Activated CD4-positive, CD25-positive, alpha-beta regulatory T cell (primary cell): ENCODE data around the gene PTCHD1.

ENCODE experiments used
- DNase-seq, 4 experiments: peaks; one replicate each; lab custom pipeline; 2025; lab: John Stamatoyannopoulos, UW

The PTCHD1 gene

DNA sequence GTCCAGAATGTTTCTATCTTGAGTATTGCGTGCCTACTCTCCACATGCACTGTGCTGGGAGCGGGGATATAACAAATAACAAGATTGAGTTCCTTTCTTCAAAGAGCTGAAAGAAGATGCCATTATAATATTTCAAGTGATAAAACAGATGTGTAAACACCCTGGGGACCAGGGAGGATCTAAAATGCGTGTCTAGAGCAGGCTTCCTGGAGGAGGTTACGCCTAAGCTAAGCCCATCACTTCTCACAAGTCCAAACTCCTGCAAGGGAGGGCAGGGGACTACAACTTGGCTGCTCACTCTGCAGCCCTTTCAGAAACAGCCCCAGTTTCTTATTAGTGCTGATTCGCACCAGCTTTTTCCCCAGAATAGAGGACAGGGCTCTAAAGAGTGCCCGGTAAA is 21.5 kb downstream of the PTCHD1 start:
- DNase-seq, result no peak

DNA sequence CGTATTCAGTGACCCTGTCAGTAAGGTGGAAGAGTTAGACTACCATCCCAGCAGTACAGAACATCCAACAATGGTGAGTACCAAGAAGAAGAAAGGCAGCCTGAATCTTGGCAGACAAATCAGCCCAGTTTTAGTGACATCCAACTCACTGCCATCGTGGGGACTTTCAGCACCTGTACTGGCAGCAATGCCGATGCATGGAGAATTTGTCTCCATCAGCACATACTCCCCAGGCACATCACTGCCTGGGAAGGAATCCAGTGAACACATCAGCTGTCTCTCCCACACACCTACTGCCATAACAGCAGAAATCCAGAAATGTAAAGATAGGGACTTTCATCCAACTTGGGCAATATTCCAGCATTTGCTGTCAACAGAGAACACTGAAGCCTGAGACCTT is 29.8 kb downstream of the PTCHD1 start:
- no peak for DNase-seq

DNA sequence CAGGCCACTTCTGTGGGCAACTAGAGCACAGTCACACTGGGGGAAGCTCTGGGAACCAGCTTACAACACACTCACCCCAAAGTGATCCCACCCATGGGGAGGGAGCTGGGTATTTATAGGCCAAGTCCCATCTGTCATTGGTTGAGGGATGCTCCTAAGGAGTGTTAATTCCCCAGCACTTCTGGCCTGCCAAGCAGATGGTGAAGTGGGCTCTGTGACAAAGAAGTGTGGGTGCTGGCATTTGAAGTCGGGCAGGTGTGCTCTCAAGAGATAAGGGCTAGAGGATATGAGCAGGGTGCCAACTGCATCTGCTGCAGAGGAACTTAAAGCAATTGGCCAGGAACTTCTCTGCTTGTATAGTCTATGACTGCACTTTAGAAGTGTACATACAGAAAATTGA is 30.9 kb downstream of the PTCHD1 start:
- DNase-seq, result no peak

DNA sequence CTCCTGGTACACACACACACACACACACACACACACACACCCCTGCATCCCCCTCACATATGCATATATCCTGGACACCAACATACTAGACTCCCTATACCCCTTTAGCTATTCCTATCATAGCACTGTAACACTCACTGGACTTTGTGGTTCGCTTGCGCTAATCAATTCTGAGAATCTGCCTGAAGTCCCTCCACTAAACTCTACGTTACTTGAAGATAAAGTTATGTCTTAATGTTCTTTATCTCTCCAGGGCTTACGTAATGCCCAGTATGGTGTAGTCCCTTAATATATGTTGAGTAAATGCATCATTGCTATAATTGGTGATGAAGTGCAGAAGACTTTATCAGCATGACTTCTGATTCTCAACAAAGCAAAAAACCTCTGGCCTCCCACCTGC is 32.3 kb downstream of the PTCHD1 start:
- DNase-seq, result no peak

DNA sequence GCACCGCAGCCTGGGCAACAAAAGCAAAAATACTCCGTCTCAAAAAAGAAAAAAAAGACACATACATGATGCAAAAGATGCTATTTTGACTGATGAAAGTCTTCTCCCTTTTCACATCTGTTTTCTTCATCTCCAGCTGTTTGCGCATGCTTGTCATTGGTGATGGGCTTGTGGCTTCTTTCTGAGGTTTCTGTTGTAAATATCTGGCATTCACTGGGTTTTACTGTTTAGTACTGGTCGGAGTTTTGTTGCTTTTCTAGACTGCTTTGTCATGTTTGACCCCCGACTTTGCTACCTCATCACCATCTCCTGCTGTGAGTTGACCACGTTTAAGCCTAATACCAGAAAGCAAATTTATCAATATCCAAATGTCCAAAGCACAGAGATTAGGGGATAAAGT is 34.4 kb downstream of the PTCHD1 start:
- DNase-seq, result no peak

DNA sequence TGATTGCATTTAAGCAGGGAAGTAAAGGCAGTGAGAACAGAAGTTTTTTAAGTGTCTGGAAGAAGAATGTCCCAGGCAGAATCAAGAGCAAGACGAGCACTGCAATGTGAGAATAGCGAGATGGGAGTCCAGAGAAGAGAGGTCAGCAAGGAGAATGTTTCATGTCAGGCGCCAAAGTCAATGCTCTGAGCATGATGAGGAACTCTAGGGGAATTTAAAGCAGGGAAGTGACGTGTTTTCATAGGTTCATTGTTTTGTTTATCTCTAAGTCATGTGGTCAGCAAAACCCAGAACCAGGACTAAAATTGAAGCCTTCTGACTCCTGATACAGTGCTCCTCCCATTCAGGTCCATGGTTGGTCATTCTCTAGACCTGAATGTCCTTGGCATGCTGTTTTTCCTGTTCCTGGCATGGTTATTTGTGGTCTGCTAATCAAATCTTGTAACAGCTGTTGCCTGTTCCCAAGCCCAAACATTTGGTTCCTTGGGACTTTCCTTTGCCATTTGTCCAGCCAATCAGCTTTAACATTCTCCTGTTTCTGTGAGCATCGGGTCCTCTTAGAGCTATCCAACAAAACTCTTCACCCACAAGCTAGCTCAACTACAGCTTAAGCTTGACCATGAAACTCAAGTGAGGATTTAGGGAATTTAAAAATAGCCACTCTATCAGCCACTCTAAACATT is 37.7 kb downstream of the PTCHD1 start:
- DNase-seq, result no peak

DNA sequence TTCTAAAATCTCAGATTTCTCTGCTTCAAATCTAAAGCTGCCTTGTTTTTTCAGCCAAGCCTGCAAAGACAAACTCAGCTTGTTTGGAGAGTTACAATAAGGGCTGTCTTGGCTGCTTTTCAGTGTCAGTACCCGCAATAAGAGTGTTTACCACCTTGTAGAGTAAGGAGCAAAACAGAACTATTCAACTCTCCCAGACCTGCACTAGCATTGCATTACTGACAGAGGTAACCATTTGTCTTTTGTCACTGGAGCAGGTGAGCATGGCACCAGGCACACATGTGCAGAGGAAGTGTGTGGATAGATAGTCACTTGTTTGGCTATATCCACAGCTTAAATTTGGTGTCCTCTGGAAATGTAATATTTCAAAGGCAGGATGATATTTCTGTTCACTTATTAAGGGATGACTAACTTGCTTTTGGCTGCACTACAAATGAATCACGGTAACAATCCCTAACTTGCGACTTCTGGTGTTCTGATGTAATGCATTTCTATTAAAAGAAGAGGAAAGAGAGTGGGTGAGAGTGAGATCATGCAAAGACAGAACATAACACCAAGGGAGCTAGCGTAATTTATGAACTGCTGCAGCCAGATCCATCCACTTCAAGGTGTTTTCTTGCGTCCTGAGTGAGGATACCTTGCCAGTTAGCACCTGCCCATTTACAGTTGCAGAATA is 38.6 kb downstream of the PTCHD1 start:
- DNase-seq, result no peak

DNA sequence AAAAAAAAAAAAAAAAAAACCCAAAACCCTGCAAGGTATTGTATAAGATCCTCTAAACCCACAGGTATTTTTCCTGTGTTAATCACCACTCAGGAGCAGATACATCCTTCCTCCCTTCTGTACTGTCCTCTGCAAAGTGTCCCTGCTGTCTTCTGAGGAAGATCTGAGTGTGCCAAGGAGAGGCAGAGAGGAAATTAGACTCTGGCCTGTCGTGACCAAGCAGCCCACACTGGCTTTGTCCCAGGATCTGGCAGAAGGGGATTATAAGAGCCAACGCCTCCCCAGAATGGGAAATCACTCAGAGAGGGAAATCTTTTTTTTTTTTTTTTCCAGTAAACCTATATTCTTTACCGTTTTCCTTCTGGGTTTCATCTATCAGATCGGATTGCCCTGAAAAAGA is 39.6 kb downstream of the PTCHD1 start:
- no peak for DNase-seq

DNA sequence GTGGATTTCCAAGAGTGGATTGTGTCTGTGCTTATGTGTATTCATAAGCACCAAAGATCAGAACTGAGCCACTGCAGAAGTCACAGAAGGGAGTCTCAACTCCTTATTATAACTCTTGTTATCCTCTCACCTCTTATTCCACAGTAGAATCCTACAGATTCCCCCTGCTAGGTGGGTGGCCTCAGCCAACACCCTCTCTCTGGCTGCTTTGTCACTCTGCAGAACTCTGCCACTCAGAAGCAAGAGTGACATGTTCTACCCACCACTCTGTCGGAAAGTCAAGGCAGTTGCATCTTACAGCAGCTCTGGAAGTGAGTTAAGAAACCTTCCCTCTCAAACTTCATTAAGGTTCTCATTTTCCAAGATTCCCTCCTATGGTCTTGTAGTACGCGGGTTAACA is 41.9 kb downstream of the PTCHD1 start:
- DNase-seq, result no peak

DNA sequence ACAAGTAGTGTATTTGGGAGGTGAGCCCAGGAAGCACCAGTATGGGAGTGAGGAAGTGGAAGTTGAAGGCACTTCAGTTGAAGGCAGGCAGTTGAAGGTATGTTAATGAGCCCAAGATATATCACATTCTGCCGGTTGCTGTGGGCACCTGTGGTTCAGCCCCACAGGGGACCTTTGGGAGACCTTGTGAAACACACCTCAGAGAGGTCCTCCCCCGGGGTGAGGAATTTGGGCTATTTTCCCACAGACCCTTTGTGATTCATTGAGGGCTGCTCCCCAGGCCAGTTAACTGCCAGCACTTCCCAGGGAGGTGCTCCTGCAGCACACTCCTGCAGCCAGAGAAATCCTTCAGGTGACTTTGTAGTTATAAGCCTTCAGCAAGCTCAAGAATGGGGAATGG is 45.9 kb downstream of the PTCHD1 start:
- no peak for DNase-seq

DNA sequence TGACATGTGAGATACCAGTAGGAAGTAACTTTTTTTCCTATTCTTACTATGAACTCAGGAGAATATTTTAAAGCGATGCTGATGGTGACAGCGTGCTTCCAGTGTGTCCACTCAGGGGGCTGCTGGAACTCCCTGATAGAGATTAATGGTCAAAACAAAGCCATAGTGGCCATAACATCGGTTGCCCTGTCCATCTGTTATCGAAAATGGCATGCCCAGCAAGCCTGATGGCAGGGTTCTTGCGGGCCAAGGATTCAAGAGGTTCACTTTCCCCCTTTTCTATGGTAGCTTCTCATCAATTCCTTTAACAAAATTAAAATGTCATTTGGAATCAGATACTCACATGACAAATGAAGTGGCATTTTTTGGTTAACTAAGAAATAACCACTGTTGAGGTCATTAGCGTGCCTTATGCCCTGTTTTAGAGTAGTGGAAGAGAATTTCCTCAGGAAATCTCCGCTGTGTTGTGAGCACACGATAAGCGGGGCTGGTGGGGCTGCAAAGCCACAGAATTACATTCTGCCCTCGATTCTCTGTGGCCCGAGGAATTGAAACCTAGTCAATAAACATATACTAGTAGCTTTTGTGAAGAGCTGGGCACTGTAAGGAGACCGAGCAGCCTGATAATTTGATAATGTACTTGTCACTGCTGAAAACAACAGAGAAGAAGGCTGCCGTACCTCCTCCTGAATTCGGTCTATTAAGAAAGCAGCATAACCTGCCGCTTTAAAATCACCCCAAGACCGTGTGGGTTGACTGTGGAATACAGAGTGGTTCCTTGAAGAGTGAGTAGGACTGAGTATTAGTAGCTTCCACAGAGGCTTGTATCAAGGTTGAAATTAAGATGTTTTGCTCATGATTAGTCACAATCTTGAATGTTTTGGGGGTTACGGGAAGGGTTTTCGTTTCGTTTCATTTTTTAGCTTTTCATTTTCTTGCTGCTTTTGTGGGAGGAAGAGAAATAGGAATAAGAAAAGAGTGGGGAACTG is 46.7 kb downstream of the PTCHD1 start:
- no peak for DNase-seq

DNA sequence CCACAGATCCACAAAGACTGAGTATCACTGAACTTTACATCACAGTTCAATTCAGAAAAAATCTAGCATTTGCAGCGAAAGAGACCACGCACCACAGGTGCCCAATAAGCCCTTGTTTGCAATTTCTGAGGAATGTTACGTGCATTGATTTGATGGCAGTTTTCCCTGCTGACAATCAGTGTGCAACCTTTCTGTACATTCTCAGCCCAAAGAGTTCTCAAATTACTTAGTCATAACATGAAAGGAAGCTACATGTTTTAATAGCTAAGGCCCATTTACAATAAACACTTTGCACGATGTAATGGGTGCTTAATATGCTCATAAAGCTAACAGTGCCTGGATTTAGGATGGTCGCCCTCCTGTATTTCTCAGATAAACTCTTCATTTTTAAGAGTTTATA is 47.9 kb downstream of the PTCHD1 start:
- DNase-seq, result no peak

DNA sequence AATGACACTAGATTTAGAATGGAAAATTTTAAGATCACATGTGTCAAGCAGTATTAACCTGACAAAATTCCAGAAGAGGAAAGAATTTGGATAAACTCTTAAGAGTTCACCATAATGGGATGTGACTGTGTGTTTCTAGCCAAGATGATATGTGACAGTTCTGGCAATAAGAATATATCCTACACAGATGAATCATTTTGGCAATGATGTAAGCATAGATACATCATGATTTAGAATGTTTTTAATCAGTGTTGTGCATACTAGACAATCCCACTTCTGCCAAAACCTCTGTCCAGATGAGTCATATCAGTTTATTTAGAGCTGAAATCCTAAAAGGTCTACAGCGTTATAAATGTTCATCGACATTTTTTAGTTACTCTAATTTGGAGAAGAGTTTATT is 48.8 kb downstream of the PTCHD1 start:
- no peak for DNase-seq

DNA sequence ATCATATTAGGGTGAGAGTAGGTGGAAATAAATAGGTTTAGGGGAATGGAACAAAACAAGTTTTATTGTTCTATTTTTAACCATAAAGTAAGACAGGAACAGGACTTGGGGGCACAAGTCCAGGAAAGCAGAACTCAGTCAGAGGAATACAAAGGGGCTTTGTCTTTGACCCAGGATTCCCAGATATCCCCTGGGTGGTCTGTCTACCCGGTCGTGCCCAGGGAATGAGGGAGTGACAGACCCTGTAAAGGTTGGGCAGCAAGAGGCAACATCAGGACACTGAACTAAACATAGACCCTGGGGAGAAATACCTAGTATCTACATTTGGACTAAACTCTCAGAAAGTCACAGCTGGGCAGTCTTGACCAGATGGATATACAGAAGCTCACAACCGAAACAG is 50.6 kb downstream of the PTCHD1 start:
- no peak for DNase-seq

DNA sequence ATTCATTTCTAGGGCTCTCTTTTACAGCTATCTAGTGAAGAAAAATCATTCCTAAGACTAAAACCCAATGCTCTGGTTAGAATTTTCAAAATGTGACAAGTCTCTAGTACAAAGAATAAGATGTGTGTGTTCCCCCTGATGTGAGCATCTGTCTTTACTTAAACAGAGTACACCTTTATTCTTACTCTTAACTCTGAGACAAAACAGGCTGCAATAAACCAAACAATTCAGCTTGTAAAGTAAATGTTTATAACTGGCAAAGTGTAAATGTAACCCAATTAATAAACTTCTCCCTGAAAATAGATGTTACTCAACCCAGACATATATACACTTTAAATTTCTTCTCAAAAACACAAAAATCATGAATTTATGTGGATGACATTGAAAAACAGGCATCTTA is 51.6 kb downstream of the PTCHD1 start:
- no peak for DNase-seq

DNA sequence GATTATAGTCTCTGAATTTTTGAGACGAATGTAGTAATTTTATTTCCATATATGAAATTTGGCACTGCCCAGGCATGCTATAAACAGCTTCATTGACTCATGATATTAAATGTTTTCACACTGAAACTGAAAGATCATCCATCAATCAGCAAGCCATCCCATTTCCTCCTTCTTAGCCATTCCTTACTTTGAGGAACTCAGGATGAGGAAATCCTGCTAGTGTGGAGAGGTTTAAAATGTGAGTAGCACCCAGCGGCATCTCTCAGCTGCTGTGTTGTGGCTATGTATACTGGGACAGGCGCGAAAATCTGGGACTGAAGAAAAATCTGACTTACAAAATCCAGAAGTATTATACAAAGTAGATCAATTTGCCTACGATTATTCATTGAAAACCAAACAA is 52.1 kb downstream of the PTCHD1 start:
- no peak for DNase-seq

DNA sequence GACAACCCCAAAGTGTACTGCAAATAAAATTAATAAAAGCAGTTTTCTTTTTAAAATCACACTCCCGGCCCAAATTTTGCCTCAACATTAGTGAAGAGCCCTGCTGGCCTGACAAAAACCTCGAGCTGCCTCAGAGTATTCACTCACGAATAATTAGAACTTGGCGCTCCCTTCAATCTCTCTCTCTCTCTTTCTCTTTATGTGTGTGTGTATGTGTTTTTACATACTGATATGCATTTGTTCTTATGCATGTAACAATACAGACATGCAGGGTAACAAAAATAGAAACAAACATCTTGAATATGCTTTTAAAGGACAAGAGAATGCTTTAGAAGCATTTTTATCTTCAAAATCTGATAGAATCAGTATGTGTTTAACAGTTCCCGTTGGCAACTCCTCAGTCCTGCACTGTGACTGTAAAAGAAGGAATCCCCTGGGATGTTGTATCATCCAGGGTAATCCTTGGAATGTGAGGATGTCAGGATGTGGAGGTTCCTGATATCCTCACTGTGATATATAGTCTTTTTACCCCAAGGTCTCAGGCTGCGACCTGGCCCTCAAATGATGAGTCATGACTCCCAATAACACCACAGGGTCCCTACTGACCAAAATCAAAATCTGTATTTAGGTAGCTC is 53.0 kb downstream of the PTCHD1 start:
- no peak for DNase-seq

DNA sequence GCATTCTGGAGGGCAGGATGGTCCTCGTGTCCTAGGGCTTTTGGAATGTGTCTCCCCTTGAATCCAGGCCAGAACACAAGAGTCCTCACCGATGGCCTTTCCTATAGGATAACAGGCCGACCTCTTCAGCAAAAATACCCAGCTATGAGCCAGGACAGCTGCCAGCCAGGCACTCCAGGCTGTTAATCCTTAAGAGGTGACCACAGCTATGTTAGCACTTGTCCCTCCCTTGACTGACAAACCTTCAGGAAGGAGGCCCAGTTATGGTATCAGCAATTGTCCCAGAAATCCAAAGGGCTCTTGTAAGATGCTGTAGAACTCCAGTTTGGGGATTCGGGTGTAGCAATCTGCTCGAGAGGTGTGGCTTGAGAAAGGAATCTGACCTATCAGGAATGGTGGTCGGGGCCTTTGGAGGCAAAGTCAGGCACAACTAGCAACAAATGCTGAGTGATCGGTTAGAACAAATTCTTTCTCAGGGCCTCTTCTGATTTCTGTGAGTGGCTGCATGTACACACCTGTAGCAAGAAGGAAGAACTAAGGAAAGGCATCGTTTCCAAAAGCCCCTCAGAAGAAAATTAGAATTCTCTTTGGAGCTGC is 54.6 kb downstream of the PTCHD1 start:
- no peak for DNase-seq

DNA sequence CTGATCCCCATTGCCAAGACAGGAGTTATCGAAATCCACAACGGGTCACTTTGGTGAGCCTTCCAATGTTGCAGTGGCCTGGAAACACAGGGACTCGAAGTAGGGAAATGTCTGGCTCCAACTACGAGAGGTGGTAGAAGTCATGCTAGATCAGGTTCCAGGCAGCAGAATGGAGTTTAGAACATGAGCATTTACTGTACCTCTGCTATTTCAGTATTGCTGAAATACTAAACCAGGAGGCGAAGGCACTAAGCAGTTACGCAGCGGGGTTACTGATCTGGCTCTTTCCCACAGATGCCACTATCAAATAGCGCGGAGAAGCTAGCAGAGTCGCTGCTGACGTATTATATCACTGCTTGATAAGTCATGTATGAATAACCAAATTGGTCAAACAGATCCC is 56.3 kb downstream of the PTCHD1 start:
- no peak for DNase-seq

DNA sequence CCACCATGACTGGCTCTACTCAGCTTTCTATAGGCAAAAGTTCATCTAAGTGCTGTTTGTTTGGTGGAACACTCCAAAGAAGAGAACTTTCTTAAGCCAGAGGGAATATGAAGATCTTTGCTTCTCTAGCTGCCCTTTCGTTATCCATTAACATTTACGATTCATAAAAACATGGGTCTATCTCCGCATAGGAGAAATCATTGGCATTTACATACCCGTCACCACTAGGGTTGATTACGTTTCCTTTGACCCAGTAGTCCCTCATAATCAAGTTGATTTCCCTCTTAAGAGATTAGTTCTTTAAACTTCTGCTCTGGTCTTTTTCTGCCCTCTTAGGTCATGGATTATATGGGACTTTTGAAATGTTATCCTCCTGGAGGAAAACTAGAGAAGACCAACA is 57.5 kb downstream of the PTCHD1 start:
- DNase-seq, result no peak

DNA sequence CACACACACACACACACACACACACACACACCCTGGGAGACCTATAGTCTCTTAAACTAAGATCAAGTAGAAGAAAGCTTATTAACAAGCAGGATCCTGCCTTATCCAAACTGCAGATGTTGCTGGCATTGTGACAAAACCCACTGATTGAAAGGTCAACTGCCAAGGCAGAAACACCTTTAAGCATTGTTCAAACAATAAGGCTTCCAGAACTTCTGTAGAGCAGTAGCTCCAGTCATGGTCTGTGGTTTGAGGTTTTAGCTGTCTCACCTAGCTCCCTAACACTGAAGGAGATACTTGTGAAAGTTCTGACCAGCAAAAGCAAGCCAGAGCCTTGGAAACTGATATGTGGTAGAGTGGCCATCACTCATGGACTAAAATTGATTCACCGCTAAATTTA is 59.8 kb downstream of the PTCHD1 start:
- DNase-seq, result no peak

DNA sequence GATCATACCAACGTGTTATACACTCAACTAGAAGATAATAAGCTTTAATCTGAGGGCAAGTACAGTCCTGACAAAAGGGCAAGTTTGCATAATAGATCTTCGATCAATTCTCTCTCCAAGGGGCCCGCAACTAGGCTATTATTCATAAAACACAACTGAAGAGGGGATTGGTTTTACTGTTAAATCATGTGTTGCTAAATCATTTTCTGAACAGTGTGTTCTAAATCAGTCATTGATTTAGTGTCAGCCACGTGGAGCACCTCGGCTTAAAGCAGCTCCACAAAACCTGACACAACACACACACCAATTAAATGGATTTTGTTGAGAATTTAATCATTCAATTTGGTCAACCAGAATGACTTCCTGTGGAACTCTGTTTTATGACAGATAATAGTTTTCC is 61.6 kb downstream of the PTCHD1 start:
- no peak for DNase-seq
